Activated T-cell treated with anti-CD3 and anti-CD28 coated beads for 4 hours (primary cell): Measurements from ENCODE around the gene GMEB1.

Experiments used
- DNase-seq: peaks from one replicate; pipeline ENCODE4 v3.0.0-alpha.2; 2020

The GMEB1 gene

DNA sequence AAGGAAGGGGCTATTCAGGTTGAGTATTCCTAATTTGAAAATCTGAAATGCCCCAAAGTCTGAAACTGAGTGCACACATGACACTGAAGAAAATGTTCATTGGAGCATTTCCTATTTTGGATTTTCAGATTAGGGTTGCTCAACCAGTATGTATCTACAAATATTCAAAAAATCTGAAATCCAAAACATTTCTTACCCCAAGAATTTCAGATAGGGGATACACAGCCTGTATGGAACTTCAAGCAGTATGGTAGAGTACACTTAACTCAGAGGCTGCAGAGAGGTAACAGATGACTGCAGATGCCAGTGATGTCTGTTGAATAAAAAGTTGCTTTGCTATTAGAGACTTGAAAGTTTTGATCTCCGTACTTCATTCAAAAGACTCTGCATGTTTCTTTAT lies 87.1 kb downstream of the GMEB1 start:
- no peak for DNase-seq

GRCh38 chr1:28756846-28757245 lies 88.3 kb downstream of the GMEB1 start:
- no peak for DNase-seq

- DNase-seq = no peak
These were observed 89.8 kb downstream of the GMEB1 start for GRCh38 chr1:28758420-28758819.

- DNase-seq = no peak
These were observed 90.7 kb downstream of the GMEB1 start for GRCh38 chr1:28759257-28759656.

DNA sequence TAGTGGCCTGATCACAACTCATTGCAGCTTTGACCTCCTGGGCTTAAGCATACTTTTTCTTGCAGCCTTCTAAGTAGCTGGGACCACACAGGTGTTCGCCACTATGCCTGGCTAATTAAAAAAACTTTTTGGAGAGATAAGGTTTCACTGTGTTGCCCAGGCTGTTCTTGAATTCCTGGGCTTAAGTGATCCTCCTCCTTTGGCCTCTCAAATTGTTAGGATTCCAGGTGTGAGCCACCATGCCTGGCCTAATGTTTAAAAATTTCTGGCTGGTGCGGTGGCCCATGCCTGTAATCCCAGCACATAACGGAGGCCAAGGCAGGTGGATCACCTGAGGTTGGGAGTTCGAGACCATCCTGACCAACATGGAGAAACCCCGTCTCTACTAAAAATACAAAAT lies 92.6 kb downstream of the GMEB1 start:
- no peak for DNase-seq

GRCh38 chr1:28766532-28767183 lies 98.1 kb downstream of the GMEB1 start:
- DNase-seq = no peak
